ENCODE results near the gene JADE3.

DNA sequence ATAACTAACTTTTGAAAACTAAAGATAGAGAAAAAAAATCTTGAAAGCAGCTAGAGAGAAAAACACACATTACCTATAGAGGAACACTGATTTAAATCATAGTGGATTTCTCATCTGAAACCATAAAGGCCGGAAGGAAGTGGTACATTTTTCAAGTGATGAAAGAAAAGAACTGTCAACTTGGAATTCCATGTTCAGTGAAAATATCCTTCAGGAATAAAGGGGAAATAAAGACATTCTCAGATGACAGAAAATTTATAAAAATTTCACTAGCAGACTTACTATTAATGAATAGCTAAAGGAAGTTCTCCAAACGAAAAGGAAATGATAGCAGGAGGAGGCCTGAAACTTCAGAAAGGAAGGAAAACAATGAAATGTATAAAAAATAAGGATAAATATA is 7.6 kb upstream of the JADE3 start:
- TF ChIP-seq POLR2A (IDR thresholded peaks at IDR 0.05), result no peak
- TF ChIP-seq, protein P1, sequence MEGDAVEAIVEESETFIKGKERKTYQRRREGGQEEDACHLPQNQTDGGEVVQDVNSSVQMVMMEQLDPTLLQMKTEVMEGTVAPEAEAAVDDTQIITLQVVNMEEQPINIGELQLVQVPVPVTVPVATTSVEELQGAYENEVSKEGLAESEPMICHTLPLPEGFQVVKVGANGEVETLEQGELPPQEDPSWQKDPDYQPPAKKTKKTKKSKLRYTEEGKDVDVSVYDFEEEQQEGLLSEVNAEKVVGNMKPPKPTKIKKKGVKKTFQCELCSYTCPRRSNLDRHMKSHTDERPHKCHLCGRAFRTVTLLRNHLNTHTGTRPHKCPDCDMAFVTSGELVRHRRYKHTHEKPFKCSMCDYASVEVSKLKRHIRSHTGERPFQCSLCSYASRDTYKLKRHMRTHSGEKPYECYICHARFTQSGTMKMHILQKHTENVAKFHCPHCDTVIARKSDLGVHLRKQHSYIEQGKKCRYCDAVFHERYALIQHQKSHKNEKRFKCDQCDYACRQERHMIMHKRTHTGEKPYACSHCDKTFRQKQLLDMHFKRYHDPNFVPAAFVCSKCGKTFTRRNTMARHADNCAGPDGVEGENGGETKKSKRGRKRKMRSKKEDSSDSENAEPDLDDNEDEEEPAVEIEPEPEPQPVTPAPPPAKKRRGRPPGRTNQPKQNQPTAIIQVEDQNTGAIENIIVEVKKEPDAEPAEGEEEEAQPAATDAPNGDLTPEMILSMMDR (IDR thresholded peaks at IDR 0.05), result no peak

All from esophagus squamous epithelium (tissue), 4 donors.